Measurements from ENCODE around the gene LDB3. TPM values are rescaled to one million over a fixed set of nuclear protein-coding genes. Genes with fewer than 3 reads are reported as not detected.

LDB3 gene
- total and polyA plus RNA-seq, 2 of the 8 experiments (the other 6 are each of a cell fraction or from before 2014, with no cell fraction given): 0.20 to 0.43 TPM

- TF ChIP-seq SIN3A (conservative IDR thresholded peaks at IDR 0.05 in 1 of 2, IDR thresholded peaks at IDR 0.05 in 1 of 2; ENCODE audit: low read depth in 1 of 2, low read length in 2 of 2) (no peak), JUN (IDR thresholded peaks at IDR 0.05; ENCODE audit: low read depth, low read length) (no peak), POU5F1 (IDR thresholded peaks at IDR 0.05; ENCODE audit: low read depth, low read length) (no peak)
Measured at GRCh38 chr10:86752311-86752710, 84.0 kb downstream of the LDB3 start (continued).

Measured in H1 (cell line).